Left lung (tissue), 10 donors: Measurements from ENCODE around the gene NPM1. TPM values are rescaled to one million over a fixed set of nuclear protein-coding genes. Genes with fewer than 3 reads are reported as not detected.

Experiments used
- ATAC-seq: fragments of 200-7000 bp; cut with Tn5 transposase; one replicate; pipeline ENCODE4 v1.9.1; 2020; ENCODE audit warnings: moderate library complexity
- DNase-seq, 4 donors: peaks; one replicate each; pipeline ENCODE4 v3.0.0-alpha.2; 2013 to 2020
- H3K27ac ChIP-seq, 2 donors: fragments of 200-600 bp; sonication (generic) in 1 of 2; one replicate each; pipeline versions ENCODE4 v1.5.0 to v1.8.0; 2020 to 2021
- H3K27me3 ChIP-seq, 2 donors: fragments of 200-600 bp; sonication (generic) in 1 of 2; one replicate each; pipeline versions ENCODE4 v1.5.0 to v1.8.0; 2020 to 2021
- H3K36me3 ChIP-seq, 2 donors: fragments of 200-600 bp; sonication (generic) in 1 of 2; one replicate each; pipeline versions ENCODE4 v1.5.0 to v1.8.0; 2020 to 2021
- H3K4me1 ChIP-seq, 2 donors: fragments of 200-600 bp; one replicate each; pipeline ENCODE4 v1.8.0; 2021
- H3K4me3 ChIP-seq, 2 donors: fragments of 200-600 bp; sonication (generic) in 1 of 2; one replicate each; pipeline versions ENCODE4 v1.5.0 to v1.8.0; 2020 to 2021; ENCODE audit warnings: mild to moderate bottlenecking in 1 of 2
- H3K9me3 ChIP-seq, 2 donors: fragments of 200-600 bp; sonication (generic) in 1 of 2; one replicate each; pipeline versions ENCODE4 v1.5.0 to v1.8.0; 2020 to 2021
- intact Hi-C, 2 donors: fragments of 100-400 bp; cut with DNase I; formaldehyde crosslinking; loops; one replicate each; pipeline versions ENCODE4 v1.11.2 to v1.14.2; 2022
- polyA plus RNA-seq, 6 donors: library from polyadenylated mRNA; unstranded; fragments of 120-200 nt; gene quantifications; one replicate each; pipeline ENCODE4 v1.2.1, GENCODE V29; 2013; ENCODE audit not compliant: insufficient read length in 6 of 6
- total RNA-seq, 2 donors: library from RNA; stranded (reverse); fragmentation: NEBNext Ultra II Directional; extraction: Animal tissue kit (Norgen Biotek cat#: 25700); gene quantifications; one replicate each; pipeline ENCODE4 v1.2.1, GENCODE V29; 2021
- TF ChIP-seq, protein P1 (sequence below), 2 donors: fragments of 200-600 bp; sonication (generic) in 1 of 2; IDR thresholded peaks; one replicate each; pipeline versions ENCODE4 v1.5.0 to v1.8.0; 2021; ENCODE audit warnings: antibody characterized with exemption in 2 of 2
- donor health status: DM: no; HTN: yes; CAD: no.
- donor health status: DM: no; HTN: no; CAD: no.

NPM1 gene
- total and polyA plus RNA-seq, 8 donors = 580 to 2,178 (median 1,976) TPM

DNA sequence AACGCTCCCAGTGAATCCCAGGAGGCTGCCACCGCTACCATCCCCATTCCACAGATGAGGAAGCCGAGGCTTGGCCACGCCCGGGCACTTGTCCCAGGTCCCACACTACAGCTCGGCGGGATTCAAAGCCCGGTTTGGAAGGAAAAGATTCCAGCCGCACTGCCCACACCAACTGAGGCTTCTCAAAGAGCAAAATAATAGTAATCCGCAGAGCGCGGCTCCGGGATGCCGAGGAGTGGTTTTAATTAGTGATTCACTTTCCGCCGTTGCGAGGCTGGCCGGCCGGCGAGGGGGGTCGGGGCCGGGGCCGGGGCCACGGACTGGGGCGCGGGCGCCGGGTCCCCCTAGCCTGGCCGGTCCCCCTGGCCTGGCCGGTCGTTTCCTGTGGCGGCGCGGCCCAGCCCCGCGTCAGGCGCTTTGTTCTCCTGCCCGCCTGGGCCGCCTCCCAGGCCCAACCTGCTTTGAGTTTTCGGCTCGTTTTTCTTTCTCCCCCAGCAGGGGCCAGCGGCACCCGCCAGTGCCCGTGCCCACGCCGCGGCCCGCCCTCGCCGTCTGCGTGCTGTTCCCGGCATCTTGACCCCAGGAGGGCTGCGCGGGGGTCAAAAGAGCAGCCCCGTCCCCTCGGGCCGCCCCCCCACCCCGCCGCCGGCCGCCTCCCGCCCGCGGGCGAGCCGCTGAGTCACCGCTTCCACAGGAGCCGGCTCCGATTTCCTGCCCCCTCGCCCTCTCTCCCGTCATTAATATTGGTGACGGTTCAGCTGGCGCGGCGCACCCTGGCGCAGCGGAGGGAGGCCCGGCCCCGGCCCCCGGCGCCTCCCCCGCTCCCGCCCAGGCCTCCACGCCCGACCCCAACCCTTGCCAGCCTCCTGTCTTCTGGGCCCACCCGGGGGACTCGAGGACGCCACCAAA is 63.0 kb downstream of the NPM1 start:
- DNase-seq (peak in 3 of 4 donors; percentile 49 to 81 (median 63)), ATAC-seq (peak; percentile 66)
- Histone ChIP-seq H3K27me3 (peaks cover 0 to 33% of the 10 kb centered on the region in 2 donors), H3K9me3 (no peaks in the 10 kb centered on the region), H3K4me1 (no peaks in the 10 kb centered on the region), H3K4me3 (peak overlapping the region; percentile 19 to 36), H3K27ac (peak overlapping the region; percentile 81 to 83), H3K36me3 (no peaks in the 10 kb centered on the region)
- intact Hi-C loops = no loop called here
- TF ChIP-seq, protein P1, sequence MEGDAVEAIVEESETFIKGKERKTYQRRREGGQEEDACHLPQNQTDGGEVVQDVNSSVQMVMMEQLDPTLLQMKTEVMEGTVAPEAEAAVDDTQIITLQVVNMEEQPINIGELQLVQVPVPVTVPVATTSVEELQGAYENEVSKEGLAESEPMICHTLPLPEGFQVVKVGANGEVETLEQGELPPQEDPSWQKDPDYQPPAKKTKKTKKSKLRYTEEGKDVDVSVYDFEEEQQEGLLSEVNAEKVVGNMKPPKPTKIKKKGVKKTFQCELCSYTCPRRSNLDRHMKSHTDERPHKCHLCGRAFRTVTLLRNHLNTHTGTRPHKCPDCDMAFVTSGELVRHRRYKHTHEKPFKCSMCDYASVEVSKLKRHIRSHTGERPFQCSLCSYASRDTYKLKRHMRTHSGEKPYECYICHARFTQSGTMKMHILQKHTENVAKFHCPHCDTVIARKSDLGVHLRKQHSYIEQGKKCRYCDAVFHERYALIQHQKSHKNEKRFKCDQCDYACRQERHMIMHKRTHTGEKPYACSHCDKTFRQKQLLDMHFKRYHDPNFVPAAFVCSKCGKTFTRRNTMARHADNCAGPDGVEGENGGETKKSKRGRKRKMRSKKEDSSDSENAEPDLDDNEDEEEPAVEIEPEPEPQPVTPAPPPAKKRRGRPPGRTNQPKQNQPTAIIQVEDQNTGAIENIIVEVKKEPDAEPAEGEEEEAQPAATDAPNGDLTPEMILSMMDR (IDR thresholded peaks at IDR 0.05) = no peak

DNA sequence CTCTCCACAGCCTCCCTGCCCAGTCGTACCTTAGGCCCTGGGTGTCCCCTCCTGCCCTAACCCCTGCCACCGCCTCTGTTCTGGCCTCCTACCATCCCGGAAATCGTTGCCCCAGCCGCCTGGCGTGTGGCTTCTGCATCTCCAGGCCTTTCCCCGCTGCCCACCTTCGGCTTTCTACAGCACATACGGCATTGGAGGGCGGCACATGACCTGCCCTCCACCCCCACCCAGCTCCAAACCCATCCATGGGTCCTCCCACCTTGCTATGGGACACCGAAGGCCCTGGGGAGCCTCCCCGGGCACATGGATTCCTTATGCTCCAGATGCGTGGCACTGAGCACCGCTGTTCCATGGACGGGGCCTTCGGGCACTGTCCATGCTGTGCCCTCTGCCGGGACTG is 63.8 kb downstream of the NPM1 start:
- TF ChIP-seq, protein P1 (IDR thresholded peaks at IDR 0.05) = no peak
- Histone ChIP-seq H3K27ac (peak overlapping the region; percentile 81 to 83), H3K36me3 (no peaks in the 10 kb centered on the region), H3K27me3 (peaks cover 0 to 33% of the 10 kb centered on the region in 2 donors), H3K4me3 (peak overlapping the region in 1 of 2 donors; percentile 36), H3K9me3 (no peaks in the 10 kb centered on the region), H3K4me1 (no peaks in the 10 kb centered on the region)
- DNase-seq = peak in 1 of 4 donors; percentile 52
- intact Hi-C loops = no loop called here
- no peak for ATAC-seq

DNA sequence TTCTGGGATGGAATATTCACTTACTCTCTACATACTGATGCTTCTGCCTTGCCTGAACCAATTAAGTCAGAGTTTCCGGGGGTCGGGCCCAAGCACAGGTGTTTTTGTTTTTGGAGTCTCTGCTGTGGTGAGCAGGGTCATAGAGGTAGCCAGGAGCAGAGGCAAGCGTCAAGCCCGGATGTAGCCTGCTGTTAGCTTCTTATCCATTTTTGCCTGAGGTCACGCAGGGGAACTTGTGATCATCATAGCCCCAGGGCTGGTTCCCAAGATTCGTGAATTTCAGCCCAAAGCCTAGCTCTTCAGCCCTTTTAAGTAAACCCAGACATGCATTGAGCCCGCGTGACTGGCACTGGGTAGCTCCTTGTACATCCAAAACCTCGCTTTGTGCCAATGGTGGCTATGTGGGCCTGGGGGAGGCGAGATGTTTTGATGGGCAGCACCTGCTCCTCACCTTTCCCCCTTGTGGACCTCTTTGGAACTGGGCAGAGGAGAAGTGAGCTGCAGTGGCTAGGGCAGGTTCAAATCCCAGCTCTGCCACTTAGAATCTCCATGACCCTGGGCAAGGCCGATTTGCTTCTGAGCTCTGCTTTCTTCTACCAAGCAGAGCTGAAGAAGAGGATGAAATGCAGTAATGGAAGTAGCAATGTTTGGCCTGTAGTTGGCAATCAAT is 65.5 kb downstream of the NPM1 start:
- H3K27me3 ChIP-seq = peaks cover 0 to 33% of the 10 kb centered on the region in 2 donors
- H3K4me3 ChIP-seq = no peak overlapping the region

DNA sequence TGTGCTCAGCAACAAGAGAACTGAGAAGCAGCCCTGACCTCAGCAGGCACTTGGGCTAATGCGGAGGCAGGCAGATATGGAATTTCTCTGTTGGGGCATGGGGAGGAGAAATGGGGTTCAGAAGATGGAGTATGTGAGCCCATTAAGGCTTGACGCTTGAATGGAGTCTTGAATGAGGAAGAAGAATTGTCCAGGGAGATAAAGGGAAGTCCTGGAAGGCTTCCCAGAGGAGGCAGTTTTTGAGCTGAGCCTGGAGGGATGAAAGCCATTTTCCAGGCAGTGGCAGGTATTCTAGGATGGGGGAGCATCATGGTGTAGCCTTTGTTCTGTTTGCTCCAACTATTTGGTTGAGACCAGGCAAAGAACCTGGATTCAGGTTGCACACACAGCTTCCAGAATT is 66.3 kb downstream of the NPM1 start:
- no peak overlapping the region for H3K4me3 ChIP-seq
- no peaks in the 10 kb centered on the region for H3K9me3 ChIP-seq
- no peaks in the 10 kb centered on the region for H3K36me3 ChIP-seq
- TF ChIP-seq, protein P1 (IDR thresholded peaks at IDR 0.05) = no peak
- ATAC-seq (no peak), DNase-seq (no peak)
- peaks cover 0 to 29% of the 10 kb centered on the region in 2 donors for H3K27me3 ChIP-seq
- intact Hi-C loops = no loop called here
- no peaks in the 10 kb centered on the region for H3K4me1 ChIP-seq
- H3K27ac ChIP-seq = no peak overlapping the region

More for the DNA sequence above, 65.5 kb downstream of the NPM1 start:
- no peak for ATAC-seq
- H3K4me1 ChIP-seq = no peaks in the 10 kb centered on the region
- intact Hi-C loops = no loop called here
- no peaks in the 10 kb centered on the region for H3K9me3 ChIP-seq
- DNase-seq = no peak
- H3K36me3 ChIP-seq = no peaks in the 10 kb centered on the region
- TF ChIP-seq, protein P1 (IDR thresholded peaks at IDR 0.05) = no peak
- no peak overlapping the region for H3K27ac ChIP-seq

DNA sequence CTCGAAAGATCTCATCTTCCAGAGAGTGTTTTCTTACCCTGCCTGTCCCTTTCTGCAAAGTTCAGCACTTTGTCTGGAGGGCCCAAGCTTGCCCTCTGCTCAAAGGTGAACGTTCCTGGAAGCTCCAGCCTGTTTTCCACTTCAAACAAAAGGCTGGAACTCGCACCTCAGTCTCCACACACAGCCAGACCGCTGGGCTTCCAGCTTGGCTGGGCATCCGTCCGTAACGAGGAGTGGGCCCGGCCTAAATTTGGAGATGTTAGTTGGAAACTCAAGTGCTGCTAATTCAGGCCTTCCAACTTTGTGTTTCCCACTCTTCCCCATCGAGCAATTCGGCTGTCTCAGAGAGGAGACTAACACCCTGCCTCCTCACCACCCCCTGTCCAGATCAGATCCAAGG is 66.9 kb downstream of the NPM1 start:
- H3K36me3 ChIP-seq = no peaks in the 10 kb centered on the region
- H3K4me1 ChIP-seq = no peaks in the 10 kb centered on the region
- DNase-seq = no peak
- ATAC-seq = no peak
- H3K27me3 ChIP-seq = peaks cover 0 to 29% of the 10 kb centered on the region in 2 donors
- no peaks in the 10 kb centered on the region for H3K9me3 ChIP-seq
- TF ChIP-seq, protein P1 (IDR thresholded peaks at IDR 0.05) = no peak
- no peak overlapping the region for H3K4me3 ChIP-seq
- intact Hi-C loops = no loop called here
- no peak overlapping the region for H3K27ac ChIP-seq
